Measurements from ENCODE around the gene RNF212.
A peak's percentile ranks its signal among the peaks of the same experiment; 100 is the strongest.
"Not testable (repeated sequence)": the region's sequence is repeated elsewhere in the genome, so short reads cannot be mapped to it uniquely, and the experiment has no call there.

The RNF212 gene

DNA sequence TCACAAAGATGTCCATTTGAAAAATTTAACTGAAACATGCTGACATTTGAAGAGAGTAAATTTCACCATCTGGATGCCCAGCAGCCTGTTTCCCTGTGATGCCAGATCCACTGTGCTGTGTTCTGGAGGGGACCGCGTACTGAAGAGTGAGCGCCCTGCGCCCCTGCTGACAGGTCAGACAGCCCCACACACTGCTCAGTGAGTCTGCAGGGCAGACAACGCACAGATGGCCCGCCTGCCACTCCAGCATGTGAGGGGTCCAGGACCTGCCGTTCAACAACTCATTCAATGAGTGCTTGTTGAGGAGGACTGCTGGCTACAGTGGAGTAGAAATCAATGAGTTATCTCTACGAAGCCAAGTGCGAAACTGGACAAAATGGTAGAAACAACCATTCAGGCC lies 52.7 kb downstream of the RNF212 start:
- DNase-seq: no peak

GRCh38 chr4:1060121-1060520 lies 53.2 kb downstream of the RNF212 start:
- no peak for DNase-seq

- no peak for DNase-seq
Observed at GRCh38 chr4:1058997-1059665, 54.2 kb downstream of the RNF212 start.

GRCh38 chr4:1058198-1058996 lies 55.0 kb downstream of the RNF212 start:
- DNase-seq: no peak

- DNase-seq: no peak
Observed at GRCh38 chr4:1057403-1057745, 56.0 kb downstream of the RNF212 start.

- DNase-seq: no peak
Observed at GRCh38 chr4:1056671-1057402, 56.5 kb downstream of the RNF212 start.

DNA sequence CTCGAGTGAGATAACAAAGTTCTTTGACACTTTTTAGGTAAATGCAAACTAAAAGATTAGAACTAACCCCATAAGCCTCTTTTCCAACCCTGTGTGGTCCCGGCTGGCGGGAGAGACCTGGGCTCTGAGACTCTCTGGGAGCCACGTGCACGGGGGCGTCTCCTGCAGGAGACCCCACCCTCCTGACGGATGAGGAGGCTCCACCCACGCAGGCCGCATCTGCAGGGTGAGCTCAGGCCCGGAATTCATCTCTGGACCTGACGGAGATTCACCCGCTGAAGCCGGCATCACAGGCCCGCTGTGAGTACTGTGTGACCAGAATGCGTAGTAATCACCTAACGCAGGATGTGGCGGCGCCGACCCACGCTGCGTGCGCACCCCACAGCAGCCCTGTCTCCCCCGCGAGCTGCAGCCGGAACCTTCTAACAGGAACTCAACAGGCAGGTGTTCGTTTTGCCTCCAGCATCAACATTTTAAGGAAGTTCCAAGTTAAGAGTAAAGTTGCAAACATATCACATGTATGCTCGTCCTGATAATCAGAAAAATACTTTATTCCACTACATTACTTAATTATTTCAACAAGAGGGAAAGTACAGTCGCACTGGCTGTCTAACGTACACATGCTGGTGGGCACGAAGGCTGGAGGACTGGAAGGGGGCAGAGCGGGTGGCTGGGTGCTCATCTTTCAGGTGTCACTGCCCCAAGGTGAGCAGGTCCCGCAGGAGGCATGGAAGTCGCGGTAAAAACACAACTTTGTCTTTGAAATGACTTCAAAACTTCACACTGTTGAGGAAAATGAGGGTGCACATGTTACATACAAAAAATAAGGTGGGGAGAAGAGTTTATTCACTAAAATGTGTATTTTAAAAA lies 57.4 kb downstream of the RNF212 start:
- peak; percentile 85 for DNase-seq

DNA sequence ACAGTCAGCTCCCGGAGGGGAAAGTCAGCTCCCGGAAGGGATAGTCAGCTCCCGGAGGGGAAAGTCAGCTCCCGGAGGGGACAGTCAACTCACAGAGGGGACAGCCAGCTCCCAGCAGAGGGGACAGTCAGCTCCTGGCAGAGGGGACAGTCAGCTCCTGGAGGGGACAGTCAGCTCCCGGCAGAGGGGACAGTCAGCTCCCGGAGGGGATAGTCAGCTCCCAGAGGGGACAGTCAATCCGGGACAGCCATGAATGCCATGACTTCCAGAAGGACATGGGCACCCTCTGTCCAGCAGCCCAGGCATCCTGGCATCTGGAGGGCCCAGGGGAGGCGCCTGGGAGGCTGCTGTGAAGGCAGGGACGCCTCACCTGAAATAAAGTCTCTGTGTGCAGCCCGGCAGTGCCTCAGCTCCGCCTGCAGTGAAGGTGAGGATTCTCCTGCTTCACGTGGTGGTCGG lies 58.1 kb downstream of the RNF212 start:
- DNase-seq: not testable (repeated sequence)

- peak; percentile 53 for DNase-seq
Observed at GRCh38 chr4:1054696-1055242, 58.6 kb downstream of the RNF212 start.

DNA sequence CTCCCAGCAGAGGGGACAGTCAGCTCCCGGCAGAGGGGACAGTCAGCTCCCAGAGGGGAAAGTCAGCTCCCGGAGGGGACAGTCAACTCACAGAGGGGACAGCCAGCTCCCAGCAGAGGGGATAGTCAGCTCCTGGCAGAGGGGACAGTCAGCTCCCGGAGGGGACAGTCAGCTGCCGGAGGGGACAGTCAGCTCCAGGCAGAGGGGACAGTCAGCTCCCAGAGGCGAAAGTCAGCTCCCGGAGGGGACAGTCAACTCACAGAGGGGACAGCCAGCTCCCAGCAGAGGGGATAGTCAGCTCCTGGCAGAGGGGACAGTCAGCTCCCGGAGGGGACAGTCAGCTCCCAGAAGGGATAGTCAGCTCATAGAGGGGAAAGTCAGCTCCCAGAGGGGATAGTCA lies 59.5 kb downstream of the RNF212 start:
- not testable (repeated sequence) for DNase-seq

DNA sequence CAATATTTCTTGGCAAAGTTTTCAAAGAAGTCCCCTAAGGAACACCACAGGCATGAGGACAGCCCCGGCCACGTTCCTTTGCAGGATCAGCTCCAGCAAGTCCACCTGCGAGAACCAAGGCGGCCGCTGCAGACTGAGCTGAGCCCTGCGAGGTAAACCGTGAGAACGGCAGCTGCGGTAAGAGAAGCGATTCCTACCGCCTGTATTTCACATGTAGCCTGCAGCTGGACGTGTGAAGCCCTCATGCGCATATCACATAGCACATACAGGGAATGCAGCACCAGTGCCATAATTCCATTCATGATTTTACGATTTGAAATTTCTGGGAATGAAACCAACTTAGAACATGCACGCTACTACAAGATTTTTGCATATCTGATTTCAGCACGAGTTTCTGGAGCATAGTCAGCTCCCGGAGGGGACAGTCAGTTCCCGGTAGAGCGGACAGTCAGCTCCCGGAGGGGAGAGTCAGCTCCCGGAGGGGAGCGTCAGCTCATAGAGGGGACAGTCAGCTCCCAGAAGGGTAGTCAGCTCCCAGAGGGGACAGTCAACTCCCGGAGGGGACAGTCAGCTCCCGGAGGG lies 60.2 kb downstream of the RNF212 start:
- DNase-seq: peak; percentile 43

DNA sequence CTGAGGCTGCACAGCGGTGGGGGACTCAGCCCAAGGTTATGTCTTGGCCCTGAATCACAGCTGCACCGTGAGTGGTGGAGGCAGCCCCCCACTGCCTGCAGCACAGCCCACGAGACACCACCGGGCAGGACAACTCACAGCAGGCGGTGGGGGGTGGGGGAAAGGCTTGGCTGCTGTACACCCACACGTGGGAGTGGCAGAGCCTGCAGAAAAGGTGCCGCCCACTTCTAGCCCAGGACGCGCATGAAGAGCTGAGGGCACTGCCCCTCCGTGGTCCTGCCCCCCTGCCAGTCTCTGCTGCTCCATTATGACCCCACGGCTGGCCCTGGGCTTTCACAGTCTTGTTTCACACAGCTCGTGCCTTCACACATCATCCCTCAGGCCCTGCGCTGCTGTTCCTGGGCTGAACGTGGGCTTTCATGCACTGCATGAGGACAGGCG lies 61.1 kb downstream of the RNF212 start:
- DNase-seq: peak; percentile 46

DNA sequence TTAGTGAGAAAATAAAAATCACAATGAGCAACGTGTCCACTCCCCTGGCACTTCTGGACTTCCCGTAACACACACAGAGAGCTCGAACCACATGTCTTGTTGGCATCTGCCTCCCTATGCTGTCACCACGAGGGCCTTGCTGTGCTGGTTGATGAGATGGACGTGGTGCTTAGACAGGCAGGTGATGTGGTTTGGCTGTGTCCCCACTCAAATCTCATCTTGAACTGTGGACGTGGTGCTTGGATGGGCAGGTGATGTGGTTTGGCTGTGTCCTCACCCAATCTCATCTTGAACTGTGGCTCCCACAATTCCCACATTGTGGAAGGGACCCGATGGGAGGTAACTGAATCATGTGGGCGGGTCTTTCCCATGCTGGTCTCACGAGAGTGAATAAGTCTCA lies 61.9 kb downstream of the RNF212 start:
- DNase-seq: no peak

- peak; percentile 55 for DNase-seq
Observed at GRCh38 chr4:1050486-1051213, 62.7 kb downstream of the RNF212 start.

GRCh38 chr4:1049591-1049905 lies 63.8 kb downstream of the RNF212 start:
- peak; percentile 47 for DNase-seq

DNA sequence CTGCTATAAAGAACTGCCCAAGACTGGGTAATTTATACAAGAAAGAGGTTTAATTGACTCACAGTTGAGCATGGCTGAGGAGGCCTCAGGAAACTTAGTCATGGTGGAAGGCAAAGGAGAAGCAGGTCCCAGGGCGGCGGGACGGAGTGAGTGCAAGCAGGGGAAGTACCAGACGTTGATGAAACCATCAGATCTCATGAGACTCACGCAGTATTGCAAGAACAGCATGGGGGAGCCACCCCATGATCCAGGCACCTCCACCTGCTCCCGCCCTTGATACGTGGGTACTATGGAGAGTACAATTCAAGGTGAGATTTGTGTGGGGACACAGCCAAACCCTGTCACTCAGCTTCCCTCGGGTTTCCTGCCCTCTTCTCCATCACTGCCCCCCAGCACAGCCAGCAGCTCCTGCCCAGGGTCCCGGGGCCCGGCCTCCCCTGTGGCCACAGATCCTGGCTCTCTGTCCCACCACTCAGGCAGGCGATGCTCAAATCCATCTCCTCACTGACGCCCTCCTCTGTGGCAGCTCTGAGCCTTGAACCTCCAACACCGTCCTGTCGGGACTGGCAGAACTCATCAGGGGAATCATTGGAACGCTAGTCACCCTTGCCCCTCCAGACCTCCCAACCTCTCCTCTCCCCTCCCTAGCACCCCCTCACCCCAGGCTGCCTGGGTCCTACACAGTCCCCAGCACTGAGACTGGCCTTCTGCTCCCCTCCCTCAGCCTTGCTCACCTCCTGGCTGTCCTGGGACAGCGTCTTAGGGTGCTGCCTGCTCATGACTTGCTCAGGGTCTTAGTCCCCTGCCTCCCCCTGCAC lies 64.4 kb downstream of the RNF212 start:
- DNase-seq: peak; percentile 56

DNA sequence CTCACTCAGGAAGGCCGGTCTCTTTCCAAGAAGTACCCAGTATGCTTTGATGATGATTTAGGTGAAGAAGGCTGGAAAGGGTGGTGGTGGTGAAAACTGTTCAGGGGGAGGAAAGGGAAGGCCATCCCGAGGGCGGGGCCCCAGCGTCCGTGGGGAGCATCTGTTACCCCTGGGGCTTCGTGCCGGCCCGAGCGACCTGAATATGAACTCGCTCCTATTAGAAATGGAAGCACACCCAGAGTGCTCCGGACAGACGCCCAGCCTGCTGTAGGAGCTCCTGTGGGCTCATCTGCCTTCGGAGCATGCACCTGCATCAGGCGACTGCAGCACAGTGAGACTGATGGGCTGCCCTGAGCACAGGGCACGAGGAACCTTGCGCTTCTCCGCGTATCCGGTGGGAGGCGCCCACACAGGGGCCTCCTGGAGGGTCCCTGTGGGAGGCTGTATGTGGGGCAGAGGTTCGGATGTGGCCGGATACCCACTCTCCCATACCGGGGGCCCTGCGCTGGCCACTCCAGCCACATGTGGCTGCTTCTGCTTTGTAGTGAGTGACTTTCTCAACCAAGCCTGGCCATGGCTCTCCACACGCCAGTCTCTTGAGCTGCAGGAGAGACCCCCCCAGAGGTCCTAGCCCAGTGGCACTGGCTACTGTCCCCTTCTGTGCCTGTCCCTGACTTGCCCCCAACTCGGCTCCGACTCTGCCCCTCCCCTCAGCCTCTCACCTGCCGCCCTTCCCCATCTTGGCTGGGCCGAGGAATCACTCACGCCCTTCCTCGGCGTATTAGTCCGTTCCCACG lies 65.2 kb downstream of the RNF212 start:
- peak; percentile 49 for DNase-seq

GRCh38 chr4:1047106-1047975 lies 66.0 kb downstream of the RNF212 start:
- peak; percentile 44 for DNase-seq

DNA sequence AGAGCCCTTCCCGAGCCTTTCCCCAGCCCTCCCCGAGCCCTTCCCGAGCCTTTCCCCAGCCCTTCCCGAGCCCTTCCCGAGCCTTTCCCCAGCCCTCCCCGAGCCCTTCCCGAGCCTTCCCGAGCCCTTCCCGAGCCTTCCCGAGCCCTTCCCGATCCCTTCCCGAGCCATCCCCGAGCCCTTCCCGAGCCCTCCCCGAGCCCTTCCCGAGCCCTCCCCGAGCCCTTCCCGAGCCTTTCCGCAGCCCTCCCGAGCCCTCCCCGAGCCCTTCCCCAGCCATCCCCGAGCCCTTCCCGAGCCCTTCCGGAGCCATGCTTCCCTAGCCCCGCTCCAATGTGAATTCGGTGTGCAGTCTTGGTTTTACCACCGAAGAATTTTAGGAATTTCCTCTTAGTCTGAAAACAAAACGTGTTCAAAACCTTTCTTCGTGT lies 66.8 kb downstream of the RNF212 start:
- not testable (repeated sequence) for DNase-seq

All from activated CD8-positive, alpha-beta memory T cell treated with anti-CD3 and anti-CD28 coated beads, Interleukin-2, amount 50 U/mL, for 48 hours (primary cell).